HEK293 (cell line): ENCODE results near the gene ARMC12.

ENCODE experiments used
- GLIS1 ChIP-seq: fragments of 450-650 bp; formaldehyde crosslinking; IDR thresholded peaks from 2 replicates; pipeline ENCODE4 v1.5.1; 2016; ENCODE audit warnings: missing biosample characterization, missing genetic modification characterization
- HOXC10 ChIP-seq: sonication (generic); formaldehyde crosslinking; IDR thresholded peaks from 2 replicates; pipeline ENCODE4 v1.8.1; 2023; ENCODE audit warnings: mild to moderate bottlenecking, missing genetic modification reagents
- KLF10 ChIP-seq: fragments of 450-650 bp; IDR thresholded peaks from 2 replicates; pipeline ENCODE4 v1.5.1; 2018; ENCODE audit warnings: missing biosample characterization, mild to moderate bottlenecking, missing genetic modification characterization
- KLF7 ChIP-seq: fragments of 450-650 bp; formaldehyde crosslinking; IDR thresholded peaks from 2 replicates; pipeline ENCODE4 v1.5.1; 2016; ENCODE audit warnings: missing biosample characterization, missing genetic modification characterization, borderline replicate concordance
- OSR2 ChIP-seq: fragments of 450-650 bp; formaldehyde crosslinking; IDR thresholded peaks from 2 replicates; pipeline ENCODE4 v1.5.1; 2016; ENCODE audit warnings: missing biosample characterization, missing genetic modification characterization
- SP7 ChIP-seq: fragments of 450-650 bp; formaldehyde crosslinking; IDR thresholded peaks from 2 replicates; pipeline ENCODE4 v1.5.1; 2016; ENCODE audit warnings: missing biosample characterization, missing genetic modification characterization
- YY2 ChIP-seq: fragments of 450-650 bp; formaldehyde crosslinking; IDR thresholded peaks from 2 replicates; pipeline ENCODE4 v1.5.1; 2016; ENCODE audit warnings: missing biosample characterization, missing genetic modification characterization
- ZBTB1 ChIP-seq: fragments of 450-650 bp; formaldehyde crosslinking; IDR thresholded peaks from 2 replicates; pipeline ENCODE4 v1.5.1; 2016; ENCODE audit warnings: missing biosample characterization, missing genetic modification characterization
- ZBTB17 ChIP-seq: fragments of 450-650 bp; formaldehyde crosslinking; IDR thresholded peaks from 2 replicates; pipeline ENCODE4 v1.5.1; 2016; ENCODE audit warnings: missing biosample characterization, missing genetic modification characterization
- ZFP41 ChIP-seq: fragments of 450-650 bp; formaldehyde crosslinking; IDR thresholded peaks from 2 replicates; pipeline ENCODE4 v1.5.1; 2016; ENCODE audit warnings: missing biosample characterization, missing genetic modification characterization, borderline replicate concordance
- ZFP69B ChIP-seq: fragments of 450-650 bp; formaldehyde crosslinking; IDR thresholded peaks from 2 replicates; pipeline ENCODE4 v1.5.1; 2016; ENCODE audit warnings: missing biosample characterization, missing genetic modification characterization
- ZIC2 ChIP-seq: fragments of 450-650 bp; formaldehyde crosslinking; IDR thresholded peaks from 2 replicates; pipeline ENCODE4 v1.5.1; 2016; ENCODE audit warnings: missing biosample characterization, missing genetic modification characterization
- ZNF132 ChIP-seq: fragments of 450-650 bp; formaldehyde crosslinking; IDR thresholded peaks from 2 replicates; pipeline ENCODE4 v1.5.1; 2017; ENCODE audit warnings: missing biosample characterization, missing genetic modification characterization, borderline replicate concordance
- ZNF175 ChIP-seq: fragments of 450-650 bp; formaldehyde crosslinking; IDR thresholded peaks from 2 replicates; pipeline ENCODE4 v1.5.1; 2016; ENCODE audit warnings: missing biosample characterization, missing genetic modification characterization
- ZNF248 ChIP-seq: fragments of 450-650 bp; formaldehyde crosslinking; IDR thresholded peaks from 2 replicates; pipeline ENCODE4 v1.5.1; 2017; ENCODE audit warnings: missing biosample characterization, missing genetic modification characterization
- ZNF416 ChIP-seq: fragments of 450-650 bp; formaldehyde crosslinking; IDR thresholded peaks from 2 replicates; pipeline ENCODE4 v1.5.1; 2016; ENCODE audit warnings: missing biosample characterization, missing genetic modification characterization
- ZNF426 ChIP-seq: fragments of 450-650 bp; formaldehyde crosslinking; IDR thresholded peaks from 2 replicates; pipeline ENCODE4 v1.5.1; 2017; ENCODE audit warnings: missing biosample characterization, missing genetic modification characterization, mild to moderate bottlenecking, inconsistent platforms, moderate library complexity
- ZNF596 ChIP-seq: fragments of 450-650 bp; IDR thresholded peaks from 2 replicates; pipeline ENCODE4 v1.5.0; 2018; ENCODE audit warnings: missing biosample characterization, mild to moderate bottlenecking, missing genetic modification characterization, moderate library complexity
- ZNF610 ChIP-seq: fragments of 450-650 bp; formaldehyde crosslinking; IDR thresholded peaks from 2 replicates; pipeline ENCODE4 v1.5.1; 2016; ENCODE audit warnings: missing biosample characterization, missing genetic modification characterization, borderline replicate concordance
- ZNF621 ChIP-seq: fragments of 450-650 bp; formaldehyde crosslinking; IDR thresholded peaks from 2 replicates; pipeline ENCODE4 v1.5.1; 2017; ENCODE audit warnings: missing biosample characterization, missing genetic modification characterization
- ZNF629 ChIP-seq: fragments of 450-650 bp; formaldehyde crosslinking; IDR thresholded peaks from 2 replicates; pipeline ENCODE4 v1.5.1; 2017; ENCODE audit warnings: missing biosample characterization, missing genetic modification characterization
- ZNF701 ChIP-seq: fragments of 450-650 bp; formaldehyde crosslinking; IDR thresholded peaks from 2 replicates; pipeline ENCODE4 v1.5.1; 2016; ENCODE audit warnings: missing biosample characterization, missing genetic modification characterization
- ZSCAN16 ChIP-seq: fragments of 450-650 bp; formaldehyde crosslinking; IDR thresholded peaks from 2 replicates; pipeline ENCODE4 v1.5.1; 2016; ENCODE audit warnings: missing biosample characterization, missing genetic modification characterization
- ZSCAN30 ChIP-seq: fragments of 450-650 bp; IDR thresholded peaks from 2 replicates; pipeline ENCODE4 v1.5.1; 2018; ENCODE audit warnings: missing biosample characterization, mild to moderate bottlenecking, missing genetic modification characterization, moderate library complexity
- TF ChIP-seq, protein P1 (sequence below): fragments of 450-650 bp; formaldehyde crosslinking; conservative IDR thresholded peaks from 2 replicates; pipeline ENCODE4 v1.5.1; 2016; ENCODE audit warnings: low read depth, missing biosample characterization, missing genetic modification characterization
- TF ChIP-seq, protein P2 (sequence below): fragments of 450-650 bp; formaldehyde crosslinking; IDR thresholded peaks from 2 replicates; pipeline ENCODE4 v1.5.1; 2016; ENCODE audit warnings: missing biosample characterization, missing genetic modification characterization
- TF ChIP-seq, protein P3 (sequence below): fragments of 450-650 bp; formaldehyde crosslinking; optimal IDR thresholded peaks from 2 replicates; pipeline ENCODE3; 2016; ENCODE audit warnings: missing biosample characterization, mild to moderate bottlenecking, missing genetic modification characterization
- TF ChIP-seq, protein P4 (sequence below): fragments of 450-650 bp; formaldehyde crosslinking; IDR thresholded peaks from 2 replicates; pipeline ENCODE4 v1.5.1; 2017; ENCODE audit warnings: missing biosample characterization, missing genetic modification characterization
- TF ChIP-seq, protein P5 (sequence below): fragments of 450-650 bp; formaldehyde crosslinking; IDR thresholded peaks from 2 replicates; pipeline ENCODE4 v1.5.1; 2016; ENCODE audit warnings: missing biosample characterization, missing genetic modification characterization

Gene ARMC12

DNA sequence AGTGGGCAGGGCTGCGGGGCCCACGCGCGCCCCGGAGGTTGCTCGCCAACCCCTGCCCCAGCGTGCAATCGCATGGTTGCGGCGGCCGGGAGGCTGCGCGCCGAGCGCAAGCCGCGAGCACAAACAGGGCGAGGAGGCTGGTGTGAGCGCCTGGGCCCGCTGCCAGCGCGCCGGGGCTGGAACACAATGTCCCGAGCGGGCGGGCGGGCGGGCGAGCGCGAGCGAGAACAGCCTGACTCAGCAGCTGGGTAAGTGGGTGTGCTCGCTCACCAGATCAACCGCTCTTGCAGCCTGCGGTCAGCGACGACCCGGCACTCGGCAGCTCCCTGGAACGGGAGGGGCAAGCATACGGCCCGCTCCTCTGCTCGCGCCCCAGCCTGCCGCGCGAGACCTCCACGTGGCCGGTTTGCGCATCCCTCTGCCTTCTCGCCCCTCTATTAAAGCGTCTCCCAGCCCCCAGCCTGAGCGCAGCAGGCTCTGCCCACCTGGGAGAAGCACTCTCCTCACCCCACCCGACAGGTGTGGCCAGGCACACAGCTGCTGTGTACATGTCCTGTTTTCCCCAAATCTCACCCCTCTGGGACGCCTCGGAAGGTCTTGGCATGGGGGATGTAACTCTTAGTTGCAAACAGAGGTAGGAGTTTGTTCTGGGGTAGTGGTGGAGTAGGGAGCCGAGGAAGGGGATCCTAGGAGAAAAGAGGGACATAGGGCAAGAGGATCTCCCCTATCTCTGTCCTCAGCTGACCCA is 8.7 kb upstream of the ARMC12 start (continued):
- no peak for TF ChIP-seq ZFP69B (tag by site-specific recombination)
- no peak for TF ChIP-seq ZFP41
- TF ChIP-seq ZNF621 (tag by site-specific recombination): no peak
- TF ChIP-seq KLF7 (tag by site-specific recombination): no peak
- TF ChIP-seq, protein P1, sequence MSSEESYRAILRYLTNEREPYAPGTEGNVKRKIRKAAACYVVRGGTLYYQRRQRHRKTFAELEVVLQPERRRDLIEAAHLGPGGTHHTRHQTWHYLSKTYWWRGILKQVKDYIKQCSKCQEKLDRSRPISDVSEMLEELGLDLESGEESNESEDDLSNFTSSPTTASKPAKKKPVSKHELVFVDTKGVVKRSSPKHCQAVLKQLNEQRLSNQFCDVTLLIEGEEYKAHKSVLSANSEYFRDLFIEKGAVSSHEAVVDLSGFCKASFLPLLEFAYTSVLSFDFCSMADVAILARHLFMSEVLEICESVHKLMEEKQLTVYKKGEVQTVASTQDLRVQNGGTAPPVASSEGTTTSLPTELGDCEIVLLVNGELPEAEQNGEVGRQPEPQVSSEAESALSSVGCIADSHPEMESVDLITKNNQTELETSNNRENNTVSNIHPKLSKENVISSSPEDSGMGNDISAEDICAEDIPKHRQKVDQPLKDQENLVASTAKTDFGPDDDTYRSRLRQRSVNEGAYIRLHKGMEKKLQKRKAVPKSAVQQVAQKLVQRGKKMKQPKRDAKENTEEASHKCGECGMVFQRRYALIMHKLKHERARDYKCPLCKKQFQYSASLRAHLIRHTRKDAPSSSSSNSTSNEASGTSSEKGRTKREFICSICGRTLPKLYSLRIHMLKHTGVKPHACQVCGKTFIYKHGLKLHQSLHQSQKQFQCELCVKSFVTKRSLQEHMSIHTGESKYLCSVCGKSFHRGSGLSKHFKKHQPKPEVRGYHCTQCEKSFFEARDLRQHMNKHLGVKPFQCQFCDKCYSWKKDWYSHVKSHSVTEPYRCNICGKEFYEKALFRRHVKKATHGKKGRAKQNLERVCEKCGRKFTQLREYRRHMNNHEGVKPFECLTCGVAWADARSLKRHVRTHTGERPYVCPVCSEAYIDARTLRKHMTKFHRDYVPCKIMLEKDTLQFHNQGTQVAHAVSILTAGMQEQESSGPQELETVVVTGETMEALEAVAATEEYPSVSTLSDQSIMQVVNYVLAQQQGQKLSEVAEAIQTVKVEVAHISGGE (tag by site-specific recombination): no peak
- TF ChIP-seq ZBTB1 (tag by site-specific recombination): no peak
- TF ChIP-seq ZNF596: peak; percentile 38; the same call in 1 of the 2 replicates
- 0 out of 2 replicates have a peak, but pooled peaks have one; percentile 27 for TF ChIP-seq GLIS1 (tag by site-specific recombination)
- 0 out of 2 replicates have a peak, but pooled peaks have one; percentile 6 for TF ChIP-seq SP7 (tag by site-specific recombination)
- TF ChIP-seq, protein P2, sequence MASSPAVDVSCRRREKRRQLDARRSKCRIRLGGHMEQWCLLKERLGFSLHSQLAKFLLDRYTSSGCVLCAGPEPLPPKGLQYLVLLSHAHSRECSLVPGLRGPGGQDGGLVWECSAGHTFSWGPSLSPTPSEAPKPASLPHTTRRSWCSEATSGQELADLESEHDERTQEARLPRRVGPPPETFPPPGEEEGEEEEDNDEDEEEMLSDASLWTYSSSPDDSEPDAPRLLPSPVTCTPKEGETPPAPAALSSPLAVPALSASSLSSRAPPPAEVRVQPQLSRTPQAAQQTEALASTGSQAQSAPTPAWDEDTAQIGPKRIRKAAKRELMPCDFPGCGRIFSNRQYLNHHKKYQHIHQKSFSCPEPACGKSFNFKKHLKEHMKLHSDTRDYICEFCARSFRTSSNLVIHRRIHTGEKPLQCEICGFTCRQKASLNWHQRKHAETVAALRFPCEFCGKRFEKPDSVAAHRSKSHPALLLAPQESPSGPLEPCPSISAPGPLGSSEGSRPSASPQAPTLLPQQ (tag by site-specific recombination): no peak; the same call in 1 of the 2 replicates
- TF ChIP-seq ZSCAN16 (tag by site-specific recombination): 0 out of 2 replicates have a peak, but pooled peaks have one; percentile 0
- no peak for TF ChIP-seq ZNF132 (tag by site-specific recombination)
- peak; percentile 41; the same call in 1 of the 2 replicates for TF ChIP-seq ZSCAN30
- 0 out of 2 replicates have a peak, but pooled peaks have one; percentile 31 for TF ChIP-seq ZNF610 (tag by site-specific recombination)
- TF ChIP-seq YY2 (tag by site-specific recombination): no peak
- no peak for TF ChIP-seq ZNF416 (tag by site-specific recombination)
- no peak for TF ChIP-seq OSR2
- TF ChIP-seq, protein P3, sequence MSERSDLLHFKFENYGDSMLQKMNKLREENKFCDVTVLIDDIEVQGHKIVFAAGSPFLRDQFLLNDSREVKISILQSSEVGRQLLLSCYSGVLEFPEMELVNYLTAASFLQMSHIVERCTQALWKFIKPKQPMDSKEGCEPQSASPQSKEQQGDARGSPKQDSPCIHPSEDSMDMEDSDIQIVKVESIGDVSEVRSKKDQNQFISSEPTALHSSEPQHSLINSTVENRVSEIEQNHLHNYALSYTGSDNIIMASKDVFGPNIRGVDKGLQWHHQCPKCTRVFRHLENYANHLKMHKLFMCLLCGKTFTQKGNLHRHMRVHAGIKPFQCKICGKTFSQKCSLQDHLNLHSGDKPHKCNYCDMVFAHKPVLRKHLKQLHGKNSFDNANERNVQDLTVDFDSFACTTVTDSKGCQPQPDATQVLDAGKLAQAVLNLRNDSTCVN: peak; percentile 93
- no peak for TF ChIP-seq ZNF248 (tag by site-specific recombination)
- no peak for TF ChIP-seq ZNF175 (tag by site-specific recombination)
- peak; percentile 97 for TF ChIP-seq ZBTB17 (tag by site-specific recombination)
- no peak for TF ChIP-seq ZNF701 (tag by site-specific recombination)
- TF ChIP-seq, protein P4, sequence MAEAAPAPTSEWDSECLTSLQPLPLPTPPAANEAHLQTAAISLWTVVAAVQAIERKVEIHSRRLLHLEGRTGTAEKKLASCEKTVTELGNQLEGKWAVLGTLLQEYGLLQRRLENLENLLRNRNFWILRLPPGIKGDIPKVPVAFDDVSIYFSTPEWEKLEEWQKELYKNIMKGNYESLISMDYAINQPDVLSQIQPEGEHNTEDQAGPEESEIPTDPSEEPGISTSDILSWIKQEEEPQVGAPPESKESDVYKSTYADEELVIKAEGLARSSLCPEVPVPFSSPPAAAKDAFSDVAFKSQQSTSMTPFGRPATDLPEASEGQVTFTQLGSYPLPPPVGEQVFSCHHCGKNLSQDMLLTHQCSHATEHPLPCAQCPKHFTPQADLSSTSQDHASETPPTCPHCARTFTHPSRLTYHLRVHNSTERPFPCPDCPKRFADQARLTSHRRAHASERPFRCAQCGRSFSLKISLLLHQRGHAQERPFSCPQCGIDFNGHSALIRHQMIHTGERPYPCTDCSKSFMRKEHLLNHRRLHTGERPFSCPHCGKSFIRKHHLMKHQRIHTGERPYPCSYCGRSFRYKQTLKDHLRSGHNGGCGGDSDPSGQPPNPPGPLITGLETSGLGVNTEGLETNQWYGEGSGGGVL (tag by site-specific recombination): no peak
- TF ChIP-seq, protein P5, sequence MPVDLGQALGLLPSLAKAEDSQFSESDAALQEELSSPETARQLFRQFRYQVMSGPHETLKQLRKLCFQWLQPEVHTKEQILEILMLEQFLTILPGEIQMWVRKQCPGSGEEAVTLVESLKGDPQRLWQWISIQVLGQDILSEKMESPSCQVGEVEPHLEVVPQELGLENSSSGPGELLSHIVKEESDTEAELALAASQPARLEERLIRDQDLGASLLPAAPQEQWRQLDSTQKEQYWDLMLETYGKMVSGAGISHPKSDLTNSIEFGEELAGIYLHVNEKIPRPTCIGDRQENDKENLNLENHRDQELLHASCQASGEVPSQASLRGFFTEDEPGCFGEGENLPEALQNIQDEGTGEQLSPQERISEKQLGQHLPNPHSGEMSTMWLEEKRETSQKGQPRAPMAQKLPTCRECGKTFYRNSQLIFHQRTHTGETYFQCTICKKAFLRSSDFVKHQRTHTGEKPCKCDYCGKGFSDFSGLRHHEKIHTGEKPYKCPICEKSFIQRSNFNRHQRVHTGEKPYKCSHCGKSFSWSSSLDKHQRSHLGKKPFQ (tag by site-specific recombination): peak; percentile 91
- 0 out of 2 replicates have a peak, but pooled peaks have one; percentile 9 for TF ChIP-seq ZNF629 (tag by site-specific recombination)
- TF ChIP-seq ZNF426 (tag by site-specific recombination): no peak
- TF ChIP-seq KLF10: peak; percentile 78
- TF ChIP-seq ZIC2: 0 out of 2 replicates have a peak, but pooled peaks have one; percentile 5
- TF ChIP-seq HOXC10 (CRISPR knock-in tag): 0 out of 2 replicates have a peak, but pooled peaks have one; percentile 86
